Activated naive CD8-positive, alpha-beta T cell treated with anti-CD3 and anti-CD28 coated beads, Interleukin-2, amount 50 U/mL, for 24 hours (primary cell): ENCODE measurements around the gene CYFIP1.
"Not testable (repeated sequence)": the region's sequence is repeated elsewhere in the genome, so short reads cannot be mapped to it uniquely, and the experiment has no call there.

Experiments
- ATAC-seq: fragments of 150-1000 bp; cut with Tn5 transposase; one replicate; pipeline ENCODE4 v1.10.0; 2021
- DNase-seq: peaks from one replicate; pipeline ENCODE4 v3.0.0; 2021
- H3K27ac Mint-ChIP-seq: one replicate; pipeline ENCODE4 v1.8.0; 2021; ENCODE audit warnings: mild to moderate bottlenecking, mixed read lengths
- H3K27me3 Mint-ChIP-seq: one replicate; pipeline ENCODE4 v1.8.0; 2021; ENCODE audit warnings: mixed read lengths
- H3K36me3 Mint-ChIP-seq: one replicate; pipeline ENCODE4 v1.8.0; 2021; ENCODE audit warnings: low read depth, mixed read lengths
- H3K4me1 Mint-ChIP-seq: one replicate; pipeline ENCODE4 v1.8.0; 2021; ENCODE audit warnings: mixed read lengths
- H3K4me3 Mint-ChIP-seq: one replicate; pipeline ENCODE4 v1.8.0; 2021; ENCODE audit warnings: mild to moderate bottlenecking, moderate library complexity, mixed read lengths
- H3K9me3 Mint-ChIP-seq: one replicate; pipeline ENCODE4 v1.8.0; 2021; ENCODE audit warnings: mixed read lengths

The CYFIP1 gene

DNA sequence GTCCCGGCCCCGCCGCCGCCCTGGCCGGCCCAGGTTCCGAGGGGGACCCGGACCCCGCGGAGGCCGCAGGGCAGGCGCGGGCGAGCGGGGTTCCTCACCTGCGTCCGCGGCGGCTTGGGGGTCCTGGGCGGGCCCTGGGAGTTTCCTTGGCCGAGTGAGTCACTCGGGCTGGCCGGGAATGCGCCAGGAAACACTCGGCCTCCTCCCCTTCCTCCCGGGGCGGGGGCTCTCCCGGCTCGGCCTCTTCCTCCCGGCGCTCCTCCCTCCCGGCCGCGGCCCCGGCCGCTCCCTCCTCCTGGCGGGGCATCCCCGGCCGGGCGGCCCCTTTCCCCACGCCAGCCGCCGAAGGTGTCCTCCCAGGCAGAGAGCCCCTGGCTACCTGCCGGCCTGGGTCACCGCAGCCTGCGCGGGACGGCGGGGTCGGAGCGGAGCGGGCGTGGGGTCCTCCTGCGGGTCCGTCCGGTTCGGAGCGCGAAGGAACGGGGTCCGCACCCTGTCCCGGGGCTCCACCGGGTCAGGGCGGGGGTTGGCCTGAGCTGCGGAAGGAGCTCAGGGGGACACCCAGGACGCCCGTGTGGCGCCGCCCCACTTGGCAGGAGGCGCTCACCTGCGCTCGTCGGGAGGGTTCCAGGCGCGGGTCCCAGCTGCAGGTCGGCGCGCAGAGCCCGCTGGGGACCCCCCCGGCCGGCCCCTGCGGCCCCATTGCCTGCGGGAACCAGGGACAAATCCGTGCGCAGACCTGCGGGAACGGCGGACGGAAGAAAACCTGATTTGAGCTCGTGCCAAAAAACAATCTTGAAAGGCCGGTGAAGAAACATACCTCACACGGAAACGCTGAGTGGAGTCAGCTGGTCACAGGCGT, at the start of gene CYFIP1:
Gene CYFIP1, minus strand, starts transcription at position 180 of the 862 bp plus-strand sequence. CDS start 33,083 bp downstream, outside the sequence.
- H3K9me3 Mint-ChIP-seq = no peaks in the 10 kb centered on the region
- peak within 1 kb of the TSS; percentile 88 for H3K4me3 Mint-ChIP-seq
- peak; percentile 49 for DNase-seq
- H3K27me3 Mint-ChIP-seq = peaks cover 21% of the 10 kb centered on the region
- H3K27ac Mint-ChIP-seq = peak within 1 kb of the TSS; percentile 52
- peaks cover 15% of the 10 kb centered on the region for H3K4me1 Mint-ChIP-seq
- H3K36me3 Mint-ChIP-seq = no peaks in the 10 kb centered on the region
- peak; percentile 52 for ATAC-seq

- H3K4me1 Mint-ChIP-seq = no peaks in the 10 kb centered on the region
- no peaks in the 10 kb centered on the region for H3K9me3 Mint-ChIP-seq
- DNase-seq (no peak), ATAC-seq (no peak)
- H3K27me3 Mint-ChIP-seq = no peaks in the 10 kb centered on the region
- peaks cover 39% of the 10 kb centered on the region for H3K36me3 Mint-ChIP-seq
- H3K27ac Mint-ChIP-seq = no peak overlapping the region
- H3K4me3 Mint-ChIP-seq = no peak overlapping the region
Measured at GRCh38 chr15:23026218-23026617, 46.0 kb upstream of the CYFIP1 start.

- ATAC-seq = no peak
- no peaks in the 10 kb centered on the region for H3K9me3 Mint-ChIP-seq
- no peaks in the 10 kb centered on the region for H3K27me3 Mint-ChIP-seq
- H3K4me3 Mint-ChIP-seq = no peak overlapping the region
- no peaks in the 10 kb centered on the region for H3K4me1 Mint-ChIP-seq
- peaks cover 38% of the 10 kb centered on the region for H3K36me3 Mint-ChIP-seq
- no peak overlapping the region for H3K27ac Mint-ChIP-seq
- DNase-seq = no peak
Measured at GRCh38 chr15:23022156-23022555, 42.0 kb upstream of the CYFIP1 start.

DNA sequence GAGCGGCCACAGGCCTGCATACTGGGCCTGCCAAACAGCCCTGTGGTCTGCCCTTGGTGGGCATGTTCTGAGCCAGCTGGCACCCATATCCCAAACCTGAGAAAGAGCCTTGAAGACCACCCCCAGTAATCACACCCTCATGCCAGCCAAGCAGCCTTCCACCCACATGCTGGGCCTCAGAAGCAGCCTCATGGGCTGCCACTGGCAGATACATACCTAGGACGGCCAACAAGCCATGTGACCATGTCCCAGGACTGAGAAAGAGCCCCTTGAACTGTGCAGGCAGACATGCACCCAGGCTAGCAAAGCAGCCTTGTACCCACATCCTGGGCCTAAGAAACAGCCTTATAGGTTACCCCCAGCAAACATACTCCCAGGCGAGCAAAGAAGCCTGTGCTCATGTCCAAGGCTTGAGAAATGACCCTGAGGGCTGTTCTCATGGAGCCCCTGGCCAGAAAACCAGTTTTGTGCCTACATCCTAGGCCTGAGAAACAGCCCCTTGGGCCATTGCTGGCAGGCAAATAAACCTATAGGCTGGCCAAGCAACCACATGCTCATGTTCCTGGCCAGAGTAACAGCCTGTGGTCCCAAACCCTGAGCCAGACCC, 34.3 kb upstream of the CYFIP1 start:
- ATAC-seq (no peak), DNase-seq (no peak)
- no peak overlapping the region for H3K4me3 Mint-ChIP-seq
- no peaks in the 10 kb centered on the region for H3K9me3 Mint-ChIP-seq
- H3K27ac Mint-ChIP-seq = no peak overlapping the region
- H3K4me1 Mint-ChIP-seq = no peaks in the 10 kb centered on the region
- no peaks in the 10 kb centered on the region for H3K27me3 Mint-ChIP-seq
- H3K36me3 Mint-ChIP-seq = peaks cover 28% of the 10 kb centered on the region

DNA sequence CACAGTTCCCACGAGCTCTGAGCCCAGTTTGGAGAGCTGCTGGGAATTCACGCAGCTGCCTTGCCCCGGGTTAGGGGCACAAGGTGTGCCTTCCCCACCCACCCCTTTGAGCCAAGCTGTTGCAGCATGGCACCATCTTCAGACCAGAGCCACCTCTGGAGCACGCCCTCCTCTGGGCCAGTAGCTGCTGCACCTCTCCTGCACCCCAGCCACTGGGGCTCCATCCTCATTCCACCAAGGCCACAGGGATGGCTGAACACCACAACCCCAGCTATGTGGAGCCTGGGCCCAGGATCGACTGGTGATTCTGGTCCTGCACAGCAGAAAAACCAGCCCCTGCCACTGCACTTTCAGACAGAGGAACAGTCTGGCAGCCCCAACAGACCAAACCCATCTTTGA, 33.5 kb upstream of the CYFIP1 start:
- no peaks in the 10 kb centered on the region for H3K27me3 Mint-ChIP-seq
- H3K4me1 Mint-ChIP-seq = no peaks in the 10 kb centered on the region
- H3K9me3 Mint-ChIP-seq = no peaks in the 10 kb centered on the region
- no peak for DNase-seq
- ATAC-seq = no peak
- no peak overlapping the region for H3K27ac Mint-ChIP-seq
- H3K36me3 Mint-ChIP-seq = peaks cover 30% of the 10 kb centered on the region
- no peak overlapping the region for H3K4me3 Mint-ChIP-seq

DNA sequence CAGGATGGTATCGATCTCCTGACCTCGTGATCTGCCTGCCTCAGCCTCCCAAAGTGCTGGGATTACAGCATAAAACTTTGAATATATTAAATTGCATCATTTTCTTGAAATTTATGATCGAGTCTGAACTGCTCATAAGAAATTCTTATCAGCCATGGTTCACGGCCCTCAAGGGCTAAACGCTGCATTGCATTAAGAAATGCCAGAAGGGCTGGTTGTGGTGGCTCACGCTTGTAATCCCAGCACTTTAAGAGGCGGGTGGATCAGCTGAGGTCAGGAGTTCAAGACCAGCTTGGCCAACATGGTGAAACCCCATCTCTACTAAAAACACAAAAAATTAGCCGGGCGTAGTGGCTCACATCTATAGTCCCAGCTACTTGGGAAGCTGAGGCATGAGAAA, 32.4 kb upstream of the CYFIP1 start:
- H3K27me3 Mint-ChIP-seq, ATAC-seq, DNase-seq, H3K4me1 Mint-ChIP-seq, H3K27ac Mint-ChIP-seq, H3K4me3 Mint-ChIP-seq, H3K9me3 Mint-ChIP-seq: not testable (repeated sequence)
- H3K36me3 Mint-ChIP-seq = peaks cover 34% of the 10 kb centered on the region

GRCh38 chr15:23003736-23004135, 23.6 kb upstream of the CYFIP1 start:
- Mint-ChIP-seq H3K9me3 (no peaks in the 10 kb centered on the region), H3K27ac (no peak overlapping the region), H3K27me3 (no peaks in the 10 kb centered on the region), H3K4me3 (no peak overlapping the region), H3K36me3 (peaks cover 45% of the 10 kb centered on the region), H3K4me1 (no peaks in the 10 kb centered on the region)
- no peak for ATAC-seq
- DNase-seq = no peak

DNA sequence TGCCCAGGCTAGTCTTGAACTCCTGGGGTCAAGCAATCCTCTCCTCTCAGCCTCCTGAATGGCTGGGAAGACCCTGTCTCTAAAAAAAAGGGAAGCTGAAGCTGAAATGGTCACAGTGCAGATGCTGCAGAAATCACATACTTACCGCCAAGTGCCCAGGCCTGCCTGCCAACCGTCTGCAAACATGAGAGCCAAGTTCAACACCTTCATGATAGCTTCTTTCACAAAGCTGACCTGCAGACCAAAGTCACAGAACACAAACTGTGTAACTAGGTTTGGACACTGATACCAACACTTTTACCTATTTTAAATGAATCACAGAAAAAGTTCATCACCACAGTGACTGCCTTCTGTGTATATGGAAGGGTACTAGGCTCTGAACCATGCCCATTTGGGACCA, 22.8 kb upstream of the CYFIP1 start:
- Mint-ChIP-seq H3K36me3 (peaks cover 42% of the 10 kb centered on the region), H3K4me1 (no peaks in the 10 kb centered on the region), H3K27me3 (no peaks in the 10 kb centered on the region), H3K9me3 (no peaks in the 10 kb centered on the region), H3K27ac (no peak overlapping the region), H3K4me3 (no peak overlapping the region)
- DNase-seq (no peak), ATAC-seq (no peak)

DNA sequence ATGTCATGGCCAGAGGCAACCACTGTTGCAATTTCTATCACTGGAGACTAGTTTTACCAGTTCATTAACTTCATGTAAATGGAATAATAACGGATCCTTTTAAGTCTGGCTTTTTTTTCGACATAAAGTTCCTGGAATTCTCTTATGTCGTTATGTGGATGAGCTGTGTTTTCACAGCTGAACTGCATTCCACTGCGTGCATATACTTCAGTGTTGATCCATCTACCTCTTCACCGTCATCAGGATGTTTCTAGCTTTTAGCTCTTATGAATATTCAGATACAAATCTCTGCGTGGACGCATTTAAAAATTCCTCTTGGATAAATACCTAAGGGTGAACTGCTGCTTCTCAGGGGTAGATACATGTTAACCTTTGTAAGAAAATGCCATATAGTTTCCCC, 15.6 kb upstream of the CYFIP1 start:
- H3K9me3 Mint-ChIP-seq = no peaks in the 10 kb centered on the region
- H3K27me3 Mint-ChIP-seq = no peaks in the 10 kb centered on the region
- no peaks in the 10 kb centered on the region for H3K4me1 Mint-ChIP-seq
- H3K27ac Mint-ChIP-seq = no peak overlapping the region
- no peak for ATAC-seq
- no peak for DNase-seq
- no peak overlapping the region for H3K4me3 Mint-ChIP-seq
- H3K36me3 Mint-ChIP-seq = peaks cover 31% of the 10 kb centered on the region

DNA sequence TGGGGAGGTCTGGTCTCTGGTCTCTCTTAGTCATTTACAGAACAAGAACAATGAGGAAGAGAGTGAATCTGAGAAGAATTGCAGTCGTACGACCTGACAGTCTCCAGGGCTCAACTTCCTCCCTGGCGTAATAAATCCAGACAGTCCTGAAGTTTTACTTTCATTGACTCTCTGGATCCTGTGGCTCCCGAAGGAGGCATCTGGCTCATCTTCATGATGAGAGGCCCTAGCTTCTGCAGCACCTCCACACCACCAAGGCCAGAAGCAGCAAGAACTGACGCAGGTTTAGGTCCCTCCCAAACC, 11.8 kb upstream of the CYFIP1 start:
- Mint-ChIP-seq H3K4me3 (no peak overlapping the region), H3K27ac (no peak overlapping the region), H3K36me3 (peaks cover 23% of the 10 kb centered on the region), H3K4me1 (no peaks in the 10 kb centered on the region), H3K9me3 (no peaks in the 10 kb centered on the region), H3K27me3 (no peaks in the 10 kb centered on the region)
- DNase-seq = no peak
- no peak for ATAC-seq

DNA sequence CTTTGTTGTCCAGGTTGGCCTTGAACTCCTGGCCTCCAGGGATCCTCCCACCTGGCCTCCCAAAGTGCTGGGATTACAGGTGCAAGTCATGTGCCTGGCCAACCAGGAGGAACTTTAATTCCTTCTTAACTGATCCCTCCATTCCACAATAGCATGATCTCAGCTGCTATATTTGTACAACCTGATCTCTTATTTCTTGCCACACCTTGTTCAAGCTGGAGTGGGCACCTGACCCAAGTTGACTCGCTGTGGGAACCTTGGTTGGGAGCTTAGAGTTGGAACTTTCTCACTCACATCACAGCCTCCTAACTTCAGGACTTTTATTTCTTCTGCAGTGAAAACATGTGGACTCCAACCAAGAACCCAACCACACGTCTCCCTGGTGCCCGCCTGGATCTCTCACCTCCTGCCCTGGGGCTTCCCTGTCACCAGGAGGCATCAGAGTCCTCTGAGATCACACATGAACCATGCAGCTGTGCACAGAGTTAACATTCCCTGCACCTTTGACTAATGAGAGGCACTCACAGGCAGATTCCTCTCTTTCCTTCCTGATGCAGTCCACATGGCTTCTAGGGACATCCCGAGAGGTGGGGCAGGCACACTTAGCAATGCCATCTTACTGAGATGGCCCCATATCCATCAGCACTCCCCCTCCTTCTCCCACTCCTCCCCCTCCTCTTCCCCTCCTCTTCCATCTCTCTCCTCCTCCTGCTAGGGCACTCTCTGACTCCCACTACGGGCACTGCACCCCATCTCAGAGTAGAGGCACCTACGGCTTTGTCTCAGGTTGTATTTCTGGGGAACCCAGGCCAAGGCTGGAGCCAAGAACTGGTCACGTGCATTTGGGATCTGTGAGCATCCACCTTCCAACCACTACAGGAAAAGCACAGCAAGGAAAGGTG, 9.7 kb upstream of the CYFIP1 start:
- Mint-ChIP-seq H3K4me1 (no peaks in the 10 kb centered on the region), H3K36me3 (peaks cover 11% of the 10 kb centered on the region), H3K27ac (no peak overlapping the region), H3K9me3 (no peaks in the 10 kb centered on the region), H3K27me3 (no peaks in the 10 kb centered on the region), H3K4me3 (no peak overlapping the region)
- no peak for ATAC-seq
- DNase-seq = no peak

GRCh38 chr15:22988811-22989210, 8.6 kb upstream of the CYFIP1 start:
- no peak for DNase-seq
- no peak overlapping the region for H3K27ac Mint-ChIP-seq
- no peaks in the 10 kb centered on the region for H3K9me3 Mint-ChIP-seq
- H3K4me1 Mint-ChIP-seq = no peaks in the 10 kb centered on the region
- peaks cover 4% of the 10 kb centered on the region for H3K36me3 Mint-ChIP-seq
- H3K27me3 Mint-ChIP-seq = no peaks in the 10 kb centered on the region
- no peak overlapping the region for H3K4me3 Mint-ChIP-seq
- ATAC-seq = no peak

DNA sequence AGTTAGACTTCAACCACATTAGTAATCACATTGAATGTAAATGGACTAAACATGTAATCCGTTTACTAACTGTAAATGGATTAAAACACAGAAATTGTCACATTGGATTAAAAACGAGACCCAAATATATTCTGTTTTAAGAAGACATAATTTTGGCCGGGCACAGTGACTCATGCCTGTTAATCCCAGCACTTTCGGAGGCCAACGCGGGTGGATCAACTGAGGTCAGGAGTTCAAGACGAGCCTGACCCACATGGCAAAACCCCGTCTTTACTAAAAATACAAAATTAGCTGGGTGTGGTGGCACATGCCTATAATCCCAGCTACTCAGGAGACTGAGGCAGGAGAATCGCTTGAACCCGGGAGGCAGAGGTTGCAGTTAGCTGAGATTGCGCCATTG, 1.8 kb upstream of the CYFIP1 start:
- ATAC-seq, H3K9me3 Mint-ChIP-seq, H3K27ac Mint-ChIP-seq, DNase-seq, H3K36me3 Mint-ChIP-seq, H3K4me3 Mint-ChIP-seq: not testable (repeated sequence)
- Mint-ChIP-seq H3K4me1 (peaks cover 15% of the 10 kb centered on the region), H3K27me3 (peaks cover 21% of the 10 kb centered on the region)

DNA sequence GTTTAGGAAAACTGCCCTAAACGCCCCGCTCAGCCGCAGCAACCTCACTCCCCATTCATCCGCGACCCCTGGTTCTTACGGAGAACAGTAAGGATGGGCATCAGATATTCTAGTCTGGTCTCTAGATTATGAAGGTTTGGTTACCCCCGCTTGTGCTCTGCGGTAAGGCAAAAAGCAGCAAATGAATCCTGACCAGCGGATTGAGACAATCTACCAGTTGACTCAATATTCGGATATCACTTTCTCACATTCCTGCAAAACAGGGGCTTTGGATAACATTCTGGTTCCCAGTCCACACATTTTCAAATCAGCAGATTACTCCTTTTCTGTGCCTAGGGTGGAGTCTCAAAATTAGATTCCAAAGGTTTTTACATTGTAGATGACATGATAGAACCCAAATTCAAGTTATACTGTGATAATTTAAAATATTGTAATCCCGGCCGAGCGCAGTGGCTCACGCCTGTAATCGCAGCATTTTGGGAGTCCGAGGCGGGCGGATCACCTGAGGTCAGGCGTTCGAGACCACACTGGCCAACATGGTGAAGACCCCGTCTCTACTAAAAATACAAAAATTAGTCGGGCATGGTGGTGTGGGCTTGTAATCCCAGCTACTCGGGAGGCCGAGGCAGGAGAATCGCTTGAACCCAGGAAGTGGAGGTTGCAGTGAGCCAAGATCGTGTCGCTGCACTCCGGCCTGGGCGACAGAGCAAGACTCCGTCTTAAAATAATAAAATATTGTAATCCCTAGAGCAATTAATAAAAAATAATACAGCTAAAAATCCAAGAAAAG, 1.1 kb upstream of the CYFIP1 start:
- H3K27me3 Mint-ChIP-seq = peaks cover 21% of the 10 kb centered on the region
- no peaks in the 10 kb centered on the region for H3K9me3 Mint-ChIP-seq
- peak overlapping the region; percentile 72 for H3K4me3 Mint-ChIP-seq
- H3K4me1 Mint-ChIP-seq = peaks cover 15% of the 10 kb centered on the region
- ATAC-seq (no peak), DNase-seq (no peak)
- no peak overlapping the region for H3K27ac Mint-ChIP-seq
- H3K36me3 Mint-ChIP-seq = no peaks in the 10 kb centered on the region
